Astrocyte (in vitro differentiated cells and primary cell): ENCODE data around the gene SLFN12L.

Experiments
- CTCF ChIP-seq: IDR thresholded peaks from 2 replicates; pipeline ENCODE4 v1.5.1; 2011; ENCODE audit warnings: low read depth, mild to moderate bottlenecking, inconsistent platforms, low read length, moderate library complexity; ENCODE audit not compliant: insufficient read depth
- EZH2 ChIP-seq: IDR thresholded peaks from 2 replicates; pipeline ENCODE4 v1.6.1; 2012; ENCODE audit warnings: mild to moderate bottlenecking, low read length, inconsistent platforms; ENCODE audit not compliant: insufficient read depth

DNA sequence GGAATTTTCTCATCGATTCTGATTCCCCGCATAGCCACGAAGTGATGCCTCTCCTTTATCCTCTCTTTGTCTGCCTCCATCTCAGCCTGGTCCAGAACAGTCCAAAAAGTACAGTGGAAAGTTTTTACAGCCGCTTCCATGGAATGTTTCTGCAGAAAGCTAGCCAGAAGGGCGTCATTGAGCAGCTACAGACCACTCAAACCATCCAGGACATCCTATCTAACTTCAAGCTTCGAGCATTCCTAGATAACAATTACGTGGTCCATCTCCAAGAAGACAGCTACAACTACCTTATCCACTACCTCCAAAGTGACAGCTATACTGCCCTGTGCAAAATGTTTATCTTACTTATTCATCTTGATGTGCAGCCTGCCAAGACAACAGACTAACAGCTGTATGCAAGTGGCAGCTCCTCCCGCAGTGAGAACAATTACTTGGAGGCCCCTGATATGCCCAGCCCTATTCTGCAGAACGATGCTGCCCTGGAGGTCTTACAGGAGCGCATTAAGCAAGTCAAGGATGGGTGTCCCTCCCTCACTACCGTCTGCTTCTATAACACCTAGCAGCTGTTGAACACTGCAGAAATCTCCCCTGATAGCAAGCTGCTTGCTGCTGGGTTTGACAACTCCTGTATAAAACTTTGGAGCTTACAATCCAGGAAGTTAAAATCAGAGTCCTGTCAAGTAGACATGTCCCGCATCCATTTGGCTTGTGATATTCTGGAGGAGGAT, 38.9 kb downstream of the SLFN12L start:
- TF ChIP-seq CTCF, result no peak
- TF ChIP-seq EZH2, result no peak
